Kidney tubule cell (primary cell): ENCODE results near the gene CALHM2.

ENCODE experiments used
- DNase-seq: peaks from one replicate; pipeline ENCODE4 v3.0.0-alpha.2; 2018; ENCODE audit warnings: low spot score

Gene CALHM2

DNA sequence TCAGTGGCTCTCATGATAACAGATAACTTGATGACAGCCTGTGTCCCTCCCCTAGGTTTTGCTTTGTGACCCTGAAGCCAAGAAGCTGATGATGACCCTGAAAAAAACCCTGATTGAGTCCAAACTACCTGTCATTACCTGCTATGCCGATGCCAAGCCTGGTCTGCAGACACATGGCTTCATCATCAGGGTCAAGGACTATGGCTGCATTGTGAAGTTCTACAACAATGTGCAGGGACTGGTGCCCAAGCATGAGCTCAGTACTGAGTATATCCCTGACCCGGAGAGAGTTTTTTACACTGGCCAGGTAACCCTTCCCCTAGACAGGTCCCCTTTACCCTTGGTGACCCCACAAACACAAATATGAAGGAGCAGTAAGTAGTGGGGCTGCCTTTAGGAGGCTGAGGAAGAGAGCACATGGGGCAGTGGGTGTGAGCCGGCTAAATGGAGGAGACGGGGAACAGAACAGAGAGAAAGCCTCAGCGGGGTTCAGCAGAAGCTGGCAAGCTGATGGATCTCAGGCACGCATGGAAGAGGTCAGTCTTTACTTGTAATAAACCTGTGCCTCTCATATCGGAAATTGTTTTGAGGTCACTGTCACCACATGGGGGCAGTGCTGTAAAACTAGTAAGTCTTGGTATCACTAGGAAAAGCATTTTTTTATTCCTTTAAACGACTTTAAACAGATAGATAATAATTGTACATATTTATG, 35.6 kb downstream of the CALHM2 start:
- peak; percentile 50 for DNase-seq

- no peak for DNase-seq
Measured at GRCh38 chr10:103415581-103415980, 36.6 kb downstream of the CALHM2 start.

DNA sequence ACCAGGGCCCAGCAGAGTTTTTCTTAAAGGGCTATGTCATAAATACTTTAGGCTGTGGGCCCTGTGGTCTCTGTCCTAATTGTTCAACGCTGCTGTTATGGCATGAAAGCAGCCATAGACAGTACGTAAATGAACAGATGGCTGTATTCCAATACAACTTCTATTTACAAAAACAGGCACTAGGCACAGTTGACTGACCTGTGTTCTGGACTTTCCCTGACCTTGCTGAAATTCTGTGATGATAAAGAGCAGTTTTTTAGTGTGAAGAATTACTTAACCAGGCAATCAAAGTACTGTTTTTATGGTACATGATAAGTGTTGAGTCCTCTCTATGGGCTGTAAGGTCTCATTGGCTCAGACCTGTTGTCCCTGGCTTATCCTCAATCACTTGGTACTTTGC, 38.6 kb downstream of the CALHM2 start:
- no peak for DNase-seq

GRCh38 chr10:103397191-103397825, 54.9 kb downstream of the CALHM2 start:
- DNase-seq = peak; percentile 43

GRCh38 chr10:103396789-103397087, 55.4 kb downstream of the CALHM2 start:
- no peak for DNase-seq
